Breast epithelium (tissue), 4 donors: ENCODE data around the gene EPHA6. TPM values are rescaled to one million over a fixed set of nuclear protein-coding genes. Genes with fewer than 3 reads are reported as not detected.

Experiments used
- DNase-seq, 2 donors: peaks; one replicate each; pipeline ENCODE4 v3.0.0-alpha.2; 2019; ENCODE audit warnings: low spot score in 2 of 2
- H3K27ac ChIP-seq, 2 donors: fragments of 200-600 bp; sonication (generic) in 1 of 2; one replicate each; pipeline ENCODE4 v1.5.1; 2016 to 2019; ENCODE audit warnings: mild to moderate bottlenecking in 1 of 2
- H3K27me3 ChIP-seq, 2 donors: fragments of 200-600 bp; sonication (generic) in 1 of 2; one replicate each; pipeline versions ENCODE4 v1.5.1 to v1.6.0; 2017 to 2019; ENCODE audit warnings: control low read depth in 1 of 2, mild to moderate bottlenecking in 1 of 2
- H3K36me3 ChIP-seq: fragments of 200-600 bp; one replicate; pipeline ENCODE4 v1.5.1; 2019
- H3K4me1 ChIP-seq, 2 donors: fragments of 200-600 bp; sonication (generic); one replicate each; pipeline ENCODE4 v1.5.1; 2016 to 2019; ENCODE audit warnings: control low read depth in 1 of 2
- H3K4me3 ChIP-seq, 3 donors: fragments of 200-600 bp; sonication (generic); 1 replicate in 2 of 3; 2 replicates in 1 of 3; pipeline ENCODE4 v1.5.1; 2016 to 2019; ENCODE audit warnings: mild to moderate bottlenecking in 3 of 3, moderate library complexity in 2 of 3
- H3K9me3 ChIP-seq, 2 donors: fragments of 200-600 bp; sonication (generic) in 1 of 2; one replicate each; pipeline ENCODE4 v1.5.1; 2016 to 2019; ENCODE audit warnings: control low read depth in 1 of 2
- CTCF ChIP-seq, 3 donors: fragments of 450-650 bp; IDR thresholded peaks; one replicate each; pipeline ENCODE4 v1.5.1; 2016 to 2017; ENCODE audit warnings: antibody characterized with exemption in 3 of 3, mild to moderate bottlenecking in 3 of 3, moderate library complexity in 3 of 3
- POLR2A ChIP-seq: fragments of 450-650 bp; IDR thresholded peaks from one replicate; pipeline ENCODE4 v1.6.1; 2016; ENCODE audit warnings: antibody characterized with exemption, mild to moderate bottlenecking, moderate library complexity
- POLR2AphosphoS5 ChIP-seq, 3 donors: sonication (generic); formaldehyde crosslinking; IDR thresholded peaks; one replicate each; pipeline ENCODE4 v1.6.1; 2017; ENCODE audit warnings: antibody characterized with exemption in 3 of 3
- intact Hi-C: fragments of 100-400 bp; cut with DNase I; formaldehyde crosslinking; loops from one replicate; pipeline ENCODE4 v1.15.1; 2023; ENCODE audit warnings: low total_unique reads
- total RNA-seq, 3 donors: library from RNA; depleted of rRNA; stranded (reverse); fragments of >200 nt; gene quantifications; one replicate each; pipeline ENCODE4 v1.1.0, GENCODE V29; 2016

The EPHA6 gene
- total RNA-seq, 3 donors from 2014 or later, result 0.98 to 1.4 (median 1.2) TPM

- no peak overlapping the region for H3K27ac ChIP-seq
- DNase-seq, result no peak
Measured at GRCh38 chr3:96959901-96960641, 145.7 kb downstream of the EPHA6 start.

GRCh38 chr3:96960661-96961330 is 146.4 kb downstream of the EPHA6 start:
- no peak for DNase-seq
- intact Hi-C loops, result no loop called here

More at GRCh38 chr3:96959901-96960641, 145.7 kb downstream of the EPHA6 start:
- no peaks in the 10 kb centered on the region for H3K9me3 ChIP-seq
- H3K4me1 ChIP-seq, result no peaks in the 10 kb centered on the region
- no peaks in the 10 kb centered on the region for H3K27me3 ChIP-seq
- intact Hi-C loops, result no loop called here
- no peak overlapping the region for H3K4me3 ChIP-seq
- no peaks in the 10 kb centered on the region for H3K36me3 ChIP-seq
- TF ChIP-seq CTCF (IDR thresholded peaks at IDR 0.05) (no peak), POLR2A (no peak), POLR2AphosphoS5 (IDR thresholded peaks at IDR 0.05) (no peak)

GRCh38 chr3:96961576-96961975 is 147.2 kb downstream of the EPHA6 start:
- intact Hi-C loops, result no loop called here
- Histone ChIP-seq H3K4me3 (no peak overlapping the region), H3K27ac (no peak overlapping the region), H3K9me3 (no peaks in the 10 kb centered on the region), H3K4me1 (no peaks in the 10 kb centered on the region), H3K27me3 (no peaks in the 10 kb centered on the region), H3K36me3 (no peaks in the 10 kb centered on the region)
- no peak for TF ChIP-seq POLR2A
- TF ChIP-seq POLR2AphosphoS5 (IDR thresholded peaks at IDR 0.05), result no peak
- TF ChIP-seq CTCF (IDR thresholded peaks at IDR 0.05), result no peak
- no peak for DNase-seq

More at GRCh38 chr3:96960661-96961330, 146.4 kb downstream of the EPHA6 start:
- no peak overlapping the region for H3K27ac ChIP-seq
- H3K4me3 ChIP-seq, result no peak overlapping the region
- H3K4me1 ChIP-seq, result no peaks in the 10 kb centered on the region
- no peak for TF ChIP-seq CTCF (IDR thresholded peaks at IDR 0.05)
- TF ChIP-seq POLR2AphosphoS5 (IDR thresholded peaks at IDR 0.05), result no peak
- H3K27me3 ChIP-seq, result no peaks in the 10 kb centered on the region
- no peaks in the 10 kb centered on the region for H3K36me3 ChIP-seq
- H3K9me3 ChIP-seq, result no peaks in the 10 kb centered on the region

- no peaks in the 10 kb centered on the region for H3K9me3 ChIP-seq
- DNase-seq, result no peak
- no peaks in the 10 kb centered on the region for H3K4me1 ChIP-seq
Measured at GRCh38 chr3:96966181-96966929, 152.0 kb downstream of the EPHA6 start.

More at GRCh38 chr3:96966181-96966929, 152.0 kb downstream of the EPHA6 start:
- no peak for TF ChIP-seq POLR2AphosphoS5 (IDR thresholded peaks at IDR 0.05)
- no peak for TF ChIP-seq POLR2A
- no peak for TF ChIP-seq CTCF (IDR thresholded peaks at IDR 0.05)
- intact Hi-C loops, result no loop called here
- Histone ChIP-seq H3K27ac (no peak overlapping the region), H3K4me3 (no peak overlapping the region), H3K36me3 (no peaks in the 10 kb centered on the region), H3K27me3 (no peaks in the 10 kb centered on the region)
